Adrenal gland (tissue), 5 donors: ENCODE results near the gene ANKRD23.

Experiments
- POLR2A ChIP-seq, 2 donors: fragments of 450-650 bp; IDR thresholded peaks; one replicate each; pipeline ENCODE4 v1.6.1; 2017; ENCODE audit warnings: antibody characterized with exemption in 2 of 2, mild to moderate bottlenecking in 2 of 2, moderate library complexity in 1 of 2
- TF ChIP-seq, protein P1 (sequence below), 6 experiments: fragments of 450-650 bp in 4 of 6; fragments of 200-600 bp in 2 of 6; sonication (generic) in 1 of 6; IDR thresholded peaks; 1 replicate in 5 of 6; 2 replicates in 1 of 6; pipeline versions ENCODE4 v1.5.1 to v1.8.0; 2016 to 2021; ENCODE audit warnings: antibody characterized with exemption in 6 of 6, mild to moderate bottlenecking in 2 of 6, moderate library complexity in 1 of 6
- donor health status: DM: no; HTN: no; CAD: no.

DNA sequence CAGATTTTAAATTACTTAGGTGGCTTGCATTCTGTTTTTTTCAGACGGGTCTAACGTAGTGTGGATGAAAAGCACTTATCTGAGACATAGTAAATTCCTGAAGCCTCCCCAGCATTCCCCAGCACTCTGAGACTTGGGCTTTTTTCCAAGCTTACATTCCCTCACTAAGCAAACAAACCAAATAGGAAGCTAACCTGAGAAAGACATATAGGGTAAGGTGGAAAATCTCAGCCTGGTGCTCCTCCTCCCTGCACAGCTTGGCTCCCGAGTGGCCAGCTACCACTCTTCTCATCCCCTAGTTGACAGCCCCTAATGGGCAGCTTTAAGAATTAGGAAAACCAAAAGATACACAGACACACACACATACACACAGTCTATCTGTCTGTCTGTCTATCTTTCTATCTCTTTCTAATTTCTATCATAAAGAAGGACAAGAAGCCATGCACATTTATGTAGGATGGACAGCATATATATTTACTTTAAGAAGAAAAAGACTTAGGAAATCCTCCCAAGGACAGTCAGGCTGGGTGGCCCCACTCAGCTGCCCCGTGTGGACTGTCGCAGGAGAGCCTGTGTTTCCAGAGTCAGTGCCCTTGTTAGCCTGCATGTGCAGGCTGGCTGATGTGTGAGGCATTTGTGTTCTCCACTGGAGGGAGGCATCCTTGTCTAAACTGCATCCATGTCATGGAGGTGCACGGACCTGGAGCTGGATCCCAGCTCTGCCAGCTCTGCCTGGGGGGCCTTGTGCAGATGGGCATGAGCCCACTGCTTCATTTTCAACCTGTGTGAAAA, 19.5 kb downstream of the ANKRD23 start:
- TF ChIP-seq, protein P1, sequence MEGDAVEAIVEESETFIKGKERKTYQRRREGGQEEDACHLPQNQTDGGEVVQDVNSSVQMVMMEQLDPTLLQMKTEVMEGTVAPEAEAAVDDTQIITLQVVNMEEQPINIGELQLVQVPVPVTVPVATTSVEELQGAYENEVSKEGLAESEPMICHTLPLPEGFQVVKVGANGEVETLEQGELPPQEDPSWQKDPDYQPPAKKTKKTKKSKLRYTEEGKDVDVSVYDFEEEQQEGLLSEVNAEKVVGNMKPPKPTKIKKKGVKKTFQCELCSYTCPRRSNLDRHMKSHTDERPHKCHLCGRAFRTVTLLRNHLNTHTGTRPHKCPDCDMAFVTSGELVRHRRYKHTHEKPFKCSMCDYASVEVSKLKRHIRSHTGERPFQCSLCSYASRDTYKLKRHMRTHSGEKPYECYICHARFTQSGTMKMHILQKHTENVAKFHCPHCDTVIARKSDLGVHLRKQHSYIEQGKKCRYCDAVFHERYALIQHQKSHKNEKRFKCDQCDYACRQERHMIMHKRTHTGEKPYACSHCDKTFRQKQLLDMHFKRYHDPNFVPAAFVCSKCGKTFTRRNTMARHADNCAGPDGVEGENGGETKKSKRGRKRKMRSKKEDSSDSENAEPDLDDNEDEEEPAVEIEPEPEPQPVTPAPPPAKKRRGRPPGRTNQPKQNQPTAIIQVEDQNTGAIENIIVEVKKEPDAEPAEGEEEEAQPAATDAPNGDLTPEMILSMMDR (IDR thresholded peaks at IDR 0.05), result no peak
- TF ChIP-seq POLR2A (IDR thresholded peaks at IDR 0.05), result no peak
